A549 (cell line): ENCODE measurements around the gene IFIH1. TPM values are rescaled to one million over a fixed set of nuclear protein-coding genes. Genes with fewer than 3 reads are reported as not detected.

Source experiments
- ATAC-seq, 2 experiments: fragments of 200-7000 bp in 1 of 2; fragments of >200 bp in 1 of 2; cut with Nextera tagmentation in 1 of 2; cut with Tn5 transposase in 1 of 2; 3 replicates each; pipeline versions ENCODE4 v1.8.0 to v1.9.1; 2018 to 2020; ENCODE audit warnings: mild to moderate bottlenecking in 1 of 2, moderate library complexity in 1 of 2
- CTCF ChIA-PET: fragments of 300-600 bp; sonication (Branson Sonifier 250); formaldehyde crosslinking; extraction: SDS; loops from one replicate; lab custom pipeline; 2021; ENCODE audit warnings: antibody characterized with exemption, inconsistent platforms; lab: Yijun Ruan, JAX
- POLR2A ChIA-PET: fragments of 350-600 bp; formaldehyde crosslinking; extraction: SDS; loops from one replicate; lab custom pipeline; 2021; ENCODE audit warnings: antibody characterized with exemption, inconsistent platforms; lab: Yijun Ruan, JAX
- DNase-seq, 2 experiments: peaks; one replicate each; pipeline versions ENCODE4 v3.0.0 to v3.0.0-alpha.2; 2011 to 2016; ENCODE audit warnings: low read depth in 1 of 2, low spot score in 1 of 2
- FAIRE-seq: peaks from 2 replicates; lab custom pipeline; 2011; peaks lifted over from hg19 to GRCh38; lab: Jason Lieb, UNC
- H3K27ac ChIP-seq, 2 experiments: fragments of >200 bp; sonication (Bioruptor Twin); formaldehyde crosslinking; 3 replicates each; pipeline ENCODE4 v1.5.1; 2016 to 2017
- H3K4me1 ChIP-seq: fragments of >200 bp; sonication (Bioruptor Twin); formaldehyde crosslinking; 3 replicates; pipeline ENCODE4 v1.6.1; 2016
- H3K4me2 ChIP-seq: fragments of >200 bp; sonication (Bioruptor Twin); formaldehyde crosslinking; 3 replicates; pipeline ENCODE4 v1.6.1; 2016
- H3K4me3 ChIP-seq: fragments of >200 bp; sonication (Bioruptor Twin); formaldehyde crosslinking; 3 replicates; pipeline ENCODE4 v1.5.1; 2016
- H3K9me3 ChIP-seq: fragments of >200 bp; sonication (Bioruptor Twin); formaldehyde crosslinking; 3 replicates; pipeline ENCODE4 v1.6.1; 2016
- CHD4 ChIP-seq: fragments of 200-600 bp; sonication (generic); IDR thresholded peaks from 2 replicates; pipeline ENCODE4 v1.6.1; 2016; ENCODE audit warnings: antibody characterized with exemption, mild to moderate bottlenecking, borderline replicate concordance
- EHMT2 ChIP-seq: fragments of 200-600 bp; sonication (generic); IDR thresholded peaks from 2 replicates; pipeline ENCODE4 v1.6.1; 2016; ENCODE audit warnings: antibody characterized with exemption, low read depth, mild to moderate bottlenecking, moderate library complexity
- ESRRA ChIP-seq: fragments of 150-350 bp; IDR thresholded peaks from 2 replicates; pipeline ENCODE4 v1.6.1; 2014; ENCODE audit warnings: mild to moderate bottlenecking, low read length, borderline replicate concordance
- FOSB ChIP-seq: fragments of 250-450 bp; sonication (Bioruptor Pico); IDR thresholded peaks from 2 replicates; pipeline ENCODE4 v1.5.0; 2020; ENCODE audit warnings: mild to moderate bottlenecking, moderate library complexity
- GATA3 ChIP-seq: IDR thresholded peaks from 2 replicates; pipeline ENCODE4 v1.6.1; 2012; ENCODE audit warnings: borderline replicate concordance
- HEYL ChIP-seq: fragments of 250-450 bp; sonication (Bioruptor Pico); IDR thresholded peaks from 2 replicates; pipeline ENCODE4 v1.8.0; 2021; ENCODE audit warnings: mild to moderate bottlenecking, moderate library complexity
- HOXB5 ChIP-seq: fragments of 250-450 bp; sonication (Bioruptor Pico); IDR thresholded peaks from 2 replicates; pipeline ENCODE4 v1.5.0; 2020; ENCODE audit warnings: mild to moderate bottlenecking, moderate library complexity
- JUN ChIP-seq, 2 experiments: fragments of >200 bp; sonication (Bioruptor Twin); formaldehyde crosslinking; IDR thresholded peaks; 2 replicates in 1 of 2; 3 replicates in 1 of 2; pipeline ENCODE4 v1.6.1; 2016 to 2017
- JUNB ChIP-seq: fragments of >200 bp; sonication (Bioruptor Twin); formaldehyde crosslinking; IDR thresholded peaks from 2 replicates; pipeline ENCODE4 v1.6.1; 2016
- MYC ChIP-seq: IDR thresholded peaks from 2 replicates; pipeline ENCODE4 v1.6.1; 2012; ENCODE audit warnings: mild to moderate bottlenecking, inconsistent platforms, low read length, improper control_type of control experiment, borderline replicate concordance
- NFE2L2 ChIP-seq: fragments of 150-350 bp; conservative IDR thresholded peaks from 2 replicates; pipeline ENCODE4 v1.6.1; 2014; ENCODE audit warnings: low read length
- PHF8 ChIP-seq: fragments of 200-600 bp; sonication (generic); IDR thresholded peaks from 2 replicates; pipeline ENCODE4 v1.6.1; 2016; ENCODE audit warnings: low read depth, mild to moderate bottlenecking, antibody characterized with exemption, moderate library complexity, borderline replicate concordance
- POLR2A ChIP-seq: IDR thresholded peaks from 2 replicates; pipeline ENCODE4 v1.6.1; 2012; ENCODE audit warnings: mild to moderate bottlenecking, low read length
- POLR2AphosphoS2 ChIP-seq: conservative IDR thresholded peaks from 2 replicates; pipeline ENCODE4 v1.6.1; 2012; ENCODE audit warnings: low read length, improper control_type of control experiment, inconsistent platforms
- RFX5 ChIP-seq: fragments of 450-650 bp; IDR thresholded peaks from 2 replicates; pipeline ENCODE4 v1.7.1; 2014; ENCODE audit warnings: antibody characterized with exemption, mild to moderate bottlenecking, moderate library complexity
- TFCP2L1 ChIP-seq: fragments of 250-450 bp; sonication (Bioruptor Pico); IDR thresholded peaks from 2 replicates; pipeline ENCODE4 v1.5.0; 2021; ENCODE audit warnings: mild to moderate bottlenecking
- TP53 ChIP-seq: fragments of 250-450 bp; sonication (Bioruptor Pico); IDR thresholded peaks from 2 replicates; pipeline ENCODE4 v1.5.0; 2021; ENCODE audit warnings: mild to moderate bottlenecking, moderate library complexity
- ZC3H11A ChIP-seq: fragments of 450-650 bp; IDR thresholded peaks from 2 replicates; pipeline ENCODE4 v1.6.1; 2014; ENCODE audit warnings: antibody characterized with exemption, mild to moderate bottlenecking
- ZFP36 ChIP-seq: fragments of 450-650 bp; IDR thresholded peaks from 2 replicates; pipeline ENCODE4 v1.6.1; 2014; ENCODE audit warnings: borderline replicate concordance; ENCODE audit not compliant: partially characterized antibody
- ZNF302 ChIP-seq: fragments of 250-450 bp; sonication (Bioruptor Pico); IDR thresholded peaks from 2 replicates; pipeline ENCODE4 v1.9.0; 2021; ENCODE audit warnings: inconsistent platforms, mild to moderate bottlenecking, moderate library complexity
- ZSCAN20 ChIP-seq: fragments of 250-450 bp; sonication (Bioruptor Pico); IDR thresholded peaks from 2 replicates; pipeline ENCODE4 v1.8.0; 2022; ENCODE audit warnings: mild to moderate bottlenecking, moderate library complexity
- WGBS: methylation state at CpG from one replicate; pipeline ENCODE4 v1.1.6; 2017; ENCODE audit errors: missing lambda C conversion rate; 5-methylcytosine and 5-hydroxymethylcytosine counted together
- polyA plus RNA-seq, 4 experiments: library from polyadenylated mRNA; depleted of rRNA in 3 of 4; stranded (reverse); fragments of >200 nt; fragmentation: RNase III in 1 of 4; extraction: RNeasy Plus Mini Kit Qiagen cat#74134 plus additional on column Dnase treatment in 1 of 4; gene quantifications; 2 replicates in 3 of 4; 3 replicates in 1 of 4; pipeline ENCODE4 v1.2.3, GENCODE V29; 2011 to 2017
- TF ChIP-seq, protein P1 (sequence below): fragments of 250-450 bp; sonication (Bioruptor Pico); IDR thresholded peaks from 2 replicates; pipeline ENCODE4 v1.5.0; 2021; ENCODE audit warnings: mild to moderate bottlenecking, moderate library complexity, borderline replicate concordance
- TF ChIP-seq, protein P2 (sequence below): IDR thresholded peaks from 2 replicates; pipeline ENCODE4 v1.6.1; 2012
- TF ChIP-seq, protein P3 (sequence below): fragments of 200-600 bp; sonication (generic); IDR thresholded peaks from 2 replicates; pipeline ENCODE4 v1.6.1; 2016; ENCODE audit warnings: antibody characterized with exemption, mild to moderate bottlenecking, moderate library complexity
- TF ChIP-seq, protein P4 (sequence below): fragments of >200 bp; sonication (Bioruptor Twin); formaldehyde crosslinking; IDR thresholded peaks from 2 replicates; pipeline ENCODE4 v1.6.1; 2016

IFIH1 gene
- polyA plus RNA-seq, 2 of the 4 experiments (the other 2 are of a cell fraction) = 0.21 to 0.57 TPM

DNA sequence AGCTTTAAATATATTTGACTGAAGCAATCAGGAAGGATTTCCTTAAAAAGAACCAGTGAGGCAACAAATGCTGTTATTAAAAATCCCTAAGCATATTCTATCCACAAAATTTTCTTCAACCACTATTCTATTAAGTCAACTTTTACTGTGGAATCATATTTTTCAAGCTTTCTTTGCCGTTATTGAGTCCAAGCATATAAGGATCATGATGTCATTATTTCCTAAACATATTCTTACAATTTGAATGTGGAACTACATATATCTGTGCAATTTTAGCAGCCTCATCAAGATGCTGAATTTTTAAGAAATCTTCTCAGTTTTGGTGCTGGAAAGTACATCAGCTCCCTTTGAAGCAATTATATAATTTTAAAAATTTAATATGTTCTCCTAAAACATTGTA is 5.6 kb downstream of the IFIH1 start:
- DNase-seq (no peak), ATAC-seq (no peak), FAIRE-seq (no peak)
- Histone ChIP-seq H3K4me1 (no peaks in the 10 kb centered on the region), H3K4me3 (no peak overlapping the region), H3K4me2 (no peak overlapping the region), H3K27ac (no peak overlapping the region), H3K9me3 (no peaks in the 10 kb centered on the region)
- CTCF ChIA-PET = interaction anchor here (1.4 kb wide), 1 partner anchor 11 kb away, joined by 3 read pairs; no protein-coding TSS in a partner anchor
- 39% methylated on average over 1 of the region's 1 CpG for WGBS
- POLR2A ChIA-PET = no interaction called here
- TF ChIP-seq, protein P1, sequence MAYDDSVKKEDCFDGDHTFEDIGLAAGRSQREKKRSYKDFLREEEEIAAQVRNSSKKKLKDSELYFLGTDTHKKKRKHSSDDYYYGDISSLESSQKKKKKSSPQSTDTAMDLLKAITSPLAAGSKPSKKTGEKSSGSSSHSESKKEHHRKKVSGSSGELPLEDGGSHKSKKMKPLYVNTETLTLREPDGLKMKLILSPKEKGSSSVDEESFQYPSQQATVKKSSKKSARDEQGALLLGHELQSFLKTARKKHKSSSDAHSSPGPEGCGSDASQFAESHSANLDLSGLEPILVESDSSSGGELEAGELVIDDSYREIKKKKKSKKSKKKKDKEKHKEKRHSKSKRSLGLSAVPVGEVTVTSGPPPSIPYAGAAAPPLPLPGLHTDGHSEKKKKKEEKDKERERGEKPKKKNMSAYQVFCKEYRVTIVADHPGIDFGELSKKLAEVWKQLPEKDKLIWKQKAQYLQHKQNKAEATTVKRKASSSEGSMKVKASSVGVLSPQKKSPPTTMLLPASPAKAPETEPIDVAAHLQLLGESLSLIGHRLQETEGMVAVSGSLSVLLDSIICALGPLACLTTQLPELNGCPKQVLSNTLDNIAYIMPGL (CRISPR knock-in tag) = no peak
- no peak for TF ChIP-seq HOXB5 (CRISPR knock-in tag)
- TF ChIP-seq ZNF302 = no peak
- TF ChIP-seq MYC = no peak
- TF ChIP-seq PHF8 = no peak
- no peak for TF ChIP-seq CHD4
- TF ChIP-seq EHMT2 = no peak
- no peak for TF ChIP-seq TFCP2L1 (CRISPR knock-in tag)
- TF ChIP-seq ZSCAN20 = no peak
- no peak for TF ChIP-seq FOSB
- TF ChIP-seq ZC3H11A = no peak
- no peak for TF ChIP-seq JUNB
- no peak for TF ChIP-seq POLR2A
- TF ChIP-seq NFE2L2 = no peak
- TF ChIP-seq JUN (IDR thresholded peaks at IDR 0.05) = no peak
- TF ChIP-seq TP53 = no peak
- no peak for TF ChIP-seq ESRRA
- no peak for TF ChIP-seq POLR2AphosphoS2
- TF ChIP-seq, all 56 proteins: peak for 0

DNA sequence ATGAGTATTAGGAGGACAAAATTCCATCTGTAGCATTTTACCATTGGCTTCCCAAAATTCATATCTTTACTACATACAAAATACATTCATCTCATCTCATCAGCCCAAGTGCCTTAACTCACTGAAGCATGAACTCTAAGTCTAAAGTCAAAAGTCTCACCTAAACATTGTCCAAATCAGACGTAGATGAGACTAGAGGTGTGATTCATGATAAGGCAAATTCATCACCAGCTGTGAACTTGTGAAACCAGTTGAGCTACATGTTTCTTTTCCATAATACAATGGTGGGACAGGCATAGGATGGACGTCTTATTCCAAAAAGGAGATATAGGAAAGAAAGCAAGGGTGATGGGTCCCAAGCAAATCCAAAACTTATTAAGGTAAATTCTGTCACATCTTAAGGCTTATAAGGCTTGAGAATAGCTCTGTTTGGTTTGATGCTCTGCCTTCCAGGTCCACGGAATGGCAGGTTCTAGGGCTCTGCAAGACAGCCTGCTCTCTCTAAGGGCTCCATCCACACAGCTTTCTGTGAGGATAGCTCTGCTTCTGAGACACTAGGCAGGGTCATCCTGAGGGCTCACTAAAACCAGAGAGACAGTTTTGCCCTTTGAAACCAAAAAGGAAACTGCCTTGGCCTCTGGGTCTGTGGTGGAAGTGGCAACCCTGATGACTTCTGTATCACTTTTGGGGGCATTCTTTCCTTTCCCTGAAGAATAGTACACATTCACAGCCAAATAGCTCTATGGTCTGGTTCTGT is 9.6 kb downstream of the IFIH1 start:
- Histone ChIP-seq H3K4me3 (no peak overlapping the region), H3K9me3 (no peaks in the 10 kb centered on the region), H3K4me2 (no peak overlapping the region), H3K4me1 (no peaks in the 10 kb centered on the region), H3K27ac (no peak overlapping the region)
- WGBS = 52% methylated on average over 3 of the region's 3 CpGs
- DNase-seq (no peak), ATAC-seq (no peak), FAIRE-seq (no peak)
- ChIA-PET CTCF (interaction anchor here (1.2 to 2.0 kb wide), 3 partner anchors 10 to 88 kb away, joined by 4 to 5 read pairs (median 4); no protein-coding TSS in a partner anchor), POLR2A (no interaction called here)
- TF ChIP-seq, protein P2, sequence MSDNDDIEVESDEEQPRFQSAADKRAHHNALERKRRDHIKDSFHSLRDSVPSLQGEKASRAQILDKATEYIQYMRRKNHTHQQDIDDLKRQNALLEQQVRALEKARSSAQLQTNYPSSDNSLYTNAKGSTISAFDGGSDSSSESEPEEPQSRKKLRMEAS = no peak
- TF ChIP-seq ZFP36 (no peak), HEYL (CRISPR knock-in tag) (no peak), EHMT2 (no peak), TFCP2L1 (CRISPR knock-in tag) (no peak), RFX5 (no peak), ZSCAN20 (no peak), NFE2L2 (no peak), JUNB (no peak), GATA3 (no peak), PHF8 (no peak), ZC3H11A (no peak)
- TF ChIP-seq, protein P3, sequence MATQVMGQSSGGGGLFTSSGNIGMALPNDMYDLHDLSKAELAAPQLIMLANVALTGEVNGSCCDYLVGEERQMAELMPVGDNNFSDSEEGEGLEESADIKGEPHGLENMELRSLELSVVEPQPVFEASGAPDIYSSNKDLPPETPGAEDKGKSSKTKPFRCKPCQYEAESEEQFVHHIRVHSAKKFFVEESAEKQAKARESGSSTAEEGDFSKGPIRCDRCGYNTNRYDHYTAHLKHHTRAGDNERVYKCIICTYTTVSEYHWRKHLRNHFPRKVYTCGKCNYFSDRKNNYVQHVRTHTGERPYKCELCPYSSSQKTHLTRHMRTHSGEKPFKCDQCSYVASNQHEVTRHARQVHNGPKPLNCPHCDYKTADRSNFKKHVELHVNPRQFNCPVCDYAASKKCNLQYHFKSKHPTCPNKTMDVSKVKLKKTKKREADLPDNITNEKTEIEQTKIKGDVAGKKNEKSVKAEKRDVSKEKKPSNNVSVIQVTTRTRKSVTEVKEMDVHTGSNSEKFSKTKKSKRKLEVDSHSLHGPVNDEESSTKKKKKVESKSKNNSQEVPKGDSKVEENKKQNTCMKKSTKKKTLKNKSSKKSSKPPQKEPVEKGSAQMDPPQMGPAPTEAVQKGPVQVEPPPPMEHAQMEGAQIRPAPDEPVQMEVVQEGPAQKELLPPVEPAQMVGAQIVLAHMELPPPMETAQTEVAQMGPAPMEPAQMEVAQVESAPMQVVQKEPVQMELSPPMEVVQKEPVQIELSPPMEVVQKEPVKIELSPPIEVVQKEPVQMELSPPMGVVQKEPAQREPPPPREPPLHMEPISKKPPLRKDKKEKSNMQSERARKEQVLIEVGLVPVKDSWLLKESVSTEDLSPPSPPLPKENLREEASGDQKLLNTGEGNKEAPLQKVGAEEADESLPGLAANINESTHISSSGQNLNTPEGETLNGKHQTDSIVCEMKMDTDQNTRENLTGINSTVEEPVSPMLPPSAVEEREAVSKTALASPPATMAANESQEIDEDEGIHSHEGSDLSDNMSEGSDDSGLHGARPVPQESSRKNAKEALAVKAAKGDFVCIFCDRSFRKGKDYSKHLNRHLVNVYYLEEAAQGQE = no peak
- TF ChIP-seq, protein P4, sequence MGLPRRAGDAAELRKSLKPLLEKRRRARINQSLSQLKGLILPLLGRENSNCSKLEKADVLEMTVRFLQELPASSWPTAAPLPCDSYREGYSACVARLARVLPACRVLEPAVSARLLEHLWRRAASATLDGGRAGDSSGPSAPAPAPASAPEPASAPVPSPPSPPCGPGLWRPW = no peak
- TF ChIP-seq, all 56 proteins: peak for 0
